22Rv1 (cell line): ENCODE results near the gene FAM13B.

ENCODE experiments used
- CTCF ChIP-seq: fragments of 450-650 bp; IDR thresholded peaks from 2 replicates; pipeline ENCODE4 v1.5.1; 2017; ENCODE audit warnings: mild to moderate bottlenecking
- ZFX ChIP-seq: fragments of 450-650 bp; IDR thresholded peaks from 2 replicates; pipeline ENCODE4 v1.6.1; 2017; ENCODE audit warnings: antibody characterized with exemption, borderline replicate concordance

- TF ChIP-seq CTCF (no peak), ZFX (no peak)
Observed at GRCh38 chr5:137902408-137903133, 130.3 kb downstream of the FAM13B start.
